Germinal center (tissue), 1 donor: ENCODE measurements around the gene RAB18.
"Not testable (repeated sequence)": the region's sequence is repeated elsewhere in the genome, so short reads cannot be mapped to it uniquely, and the experiment has no call there.

Experiments used
- DNase-seq: peaks from one replicate; pipeline ENCODE4 v3.0.0; 2012; ENCODE audit warnings: mixed read lengths, low spot score

RAB18 gene

GRCh38 chr10:27547047-27547446 lies 42.9 kb downstream of the RAB18 start:
- DNase-seq: no peak

GRCh38 chr10:27547482-27547881 lies 43.4 kb downstream of the RAB18 start:
- no peak for DNase-seq

- no peak for DNase-seq
Measured at GRCh38 chr10:27550823-27551222, 46.7 kb downstream of the RAB18 start.

GRCh38 chr10:27558612-27559020 lies 54.5 kb downstream of the RAB18 start:
- peak; percentile 11 for DNase-seq

- no peak for DNase-seq
Measured at GRCh38 chr10:27561334-27561733, 57.2 kb downstream of the RAB18 start.

GRCh38 chr10:27564398-27564797 lies 60.3 kb downstream of the RAB18 start:
- no peak for DNase-seq

- DNase-seq: no peak
Measured at GRCh38 chr10:27564880-27565279, 60.8 kb downstream of the RAB18 start.

- no peak for DNase-seq
Measured at GRCh38 chr10:27568196-27569175, 64.4 kb downstream of the RAB18 start.

- no peak for DNase-seq
Measured at GRCh38 chr10:27569946-27570345, 65.8 kb downstream of the RAB18 start.

- DNase-seq: not testable (repeated sequence)
Measured at GRCh38 chr10:27577038-27577437, 72.9 kb downstream of the RAB18 start.

GRCh38 chr10:27578316-27578715 lies 74.2 kb downstream of the RAB18 start:
- no peak for DNase-seq

- DNase-seq: no peak
Measured at GRCh38 chr10:27581225-27581624, 77.1 kb downstream of the RAB18 start.

GRCh38 chr10:27584302-27584701 lies 80.2 kb downstream of the RAB18 start:
- no peak for DNase-seq
